Cortex of kidney (tissue), 1 donor: ENCODE measurements around the gene ATP2B2.

Experiments
- DNase-seq: peaks from one replicate; lab custom pipeline; 2025; lab: John Stamatoyannopoulos, UW

Gene ATP2B2

GRCh38 chr3:10274601-10275000, 230.8 kb downstream of the ATP2B2 start:
- DNase-seq: no peak
